ENCODE results near the gene LRRC71.
"Not testable (repeated sequence)": the region's sequence is repeated elsewhere in the genome, so short reads cannot be mapped to it uniquely, and the experiment has no call there.

Gene LRRC71

GRCh38 chr1:156905651-156906050 is 14.8 kb upstream of the LRRC71 start:
- DNase-seq (ENCODE audit: low read depth) = no peak

GRCh38 chr1:156906206-156906906 is 14.1 kb upstream of the LRRC71 start:
- DNase-seq (ENCODE audit: low read depth) = no peak

GRCh38 chr1:156908541-156908940 is 11.9 kb upstream of the LRRC71 start:
- DNase-seq (ENCODE audit: low read depth) = no peak

GRCh38 chr1:156908955-156909354 is 11.5 kb upstream of the LRRC71 start:
- no peak for DNase-seq (ENCODE audit: low read depth)

GRCh38 chr1:156909671-156910070 is 10.8 kb upstream of the LRRC71 start:
- DNase-seq (ENCODE audit: low read depth) = no peak

- DNase-seq (ENCODE audit: low read depth) = no peak
Measured at GRCh38 chr1:156910309-156910782, 10.1 kb upstream of the LRRC71 start.

- no peak for DNase-seq (ENCODE audit: low read depth)
Measured at GRCh38 chr1:156911577-156912298, 8.7 kb upstream of the LRRC71 start.

GRCh38 chr1:156912310-156912709 is 8.1 kb upstream of the LRRC71 start:
- no peak for DNase-seq (ENCODE audit: low read depth)

GRCh38 chr1:156912861-156913808 is 7.3 kb upstream of the LRRC71 start:
- DNase-seq (ENCODE audit: low read depth) = no peak

GRCh38 chr1:156913809-156914387 is 6.5 kb upstream of the LRRC71 start:
- no peak for DNase-seq (ENCODE audit: low read depth)

GRCh38 chr1:156914440-156914856 is 6.0 kb upstream of the LRRC71 start:
- no peak for DNase-seq (ENCODE audit: low read depth)

GRCh38 chr1:156921053-156921529 is 659 bp downstream of the LRRC71 start:
- DNase-seq (ENCODE audit: low read depth) = no peak

- no peak for DNase-seq (ENCODE audit: low read depth)
Measured at GRCh38 chr1:156922986-156923669, 2.7 kb downstream of the LRRC71 start.

- DNase-seq (ENCODE audit: low read depth) = no peak
Measured at GRCh38 chr1:156923670-156924477, 3.4 kb downstream of the LRRC71 start.

GRCh38 chr1:156924478-156925153 is 4.2 kb downstream of the LRRC71 start:
- DNase-seq (ENCODE audit: low read depth) = no peak

- no peak for DNase-seq (ENCODE audit: low read depth)
Measured at GRCh38 chr1:156925154-156926010, 5.0 kb downstream of the LRRC71 start.

GRCh38 chr1:156926175-156926574 is 5.7 kb downstream of the LRRC71 start:
- no peak for DNase-seq (ENCODE audit: low read depth)

- DNase-seq (ENCODE audit: low read depth) = not testable (repeated sequence)
Measured at GRCh38 chr1:156926695-156927094, 6.3 kb downstream of the LRRC71 start.
